GM12872 (cell line): ENCODE results near the gene IMMT.

Experiments
- TF ChIP-seq, protein P1 (sequence below): IDR thresholded peaks from 3 replicates; pipeline ENCODE4 v1.5.1; 2011; ENCODE audit warnings: low read depth, mild to moderate bottlenecking, low read length, moderate library complexity; ENCODE audit not compliant: insufficient read depth

The IMMT gene

DNA sequence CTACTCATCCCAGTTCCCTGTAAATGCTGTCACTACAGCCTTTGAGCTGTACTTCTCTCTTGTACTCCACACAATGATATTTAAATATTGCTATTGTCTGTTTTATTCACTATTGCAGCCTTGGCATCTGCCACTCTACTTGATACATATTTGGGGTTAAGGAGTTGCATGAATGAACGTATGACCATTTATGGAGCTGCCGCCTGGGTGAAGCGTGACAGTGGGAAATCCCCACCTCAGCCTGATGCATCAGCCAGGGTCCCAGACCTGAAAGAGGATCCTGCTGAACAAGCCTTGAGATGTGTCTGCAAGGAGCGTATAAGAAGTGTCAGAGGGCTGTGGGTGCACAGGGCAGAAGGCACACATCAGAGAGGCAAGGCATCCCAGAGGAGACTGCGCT lies 43.1 kb upstream of the IMMT start:
- TF ChIP-seq, protein P1, sequence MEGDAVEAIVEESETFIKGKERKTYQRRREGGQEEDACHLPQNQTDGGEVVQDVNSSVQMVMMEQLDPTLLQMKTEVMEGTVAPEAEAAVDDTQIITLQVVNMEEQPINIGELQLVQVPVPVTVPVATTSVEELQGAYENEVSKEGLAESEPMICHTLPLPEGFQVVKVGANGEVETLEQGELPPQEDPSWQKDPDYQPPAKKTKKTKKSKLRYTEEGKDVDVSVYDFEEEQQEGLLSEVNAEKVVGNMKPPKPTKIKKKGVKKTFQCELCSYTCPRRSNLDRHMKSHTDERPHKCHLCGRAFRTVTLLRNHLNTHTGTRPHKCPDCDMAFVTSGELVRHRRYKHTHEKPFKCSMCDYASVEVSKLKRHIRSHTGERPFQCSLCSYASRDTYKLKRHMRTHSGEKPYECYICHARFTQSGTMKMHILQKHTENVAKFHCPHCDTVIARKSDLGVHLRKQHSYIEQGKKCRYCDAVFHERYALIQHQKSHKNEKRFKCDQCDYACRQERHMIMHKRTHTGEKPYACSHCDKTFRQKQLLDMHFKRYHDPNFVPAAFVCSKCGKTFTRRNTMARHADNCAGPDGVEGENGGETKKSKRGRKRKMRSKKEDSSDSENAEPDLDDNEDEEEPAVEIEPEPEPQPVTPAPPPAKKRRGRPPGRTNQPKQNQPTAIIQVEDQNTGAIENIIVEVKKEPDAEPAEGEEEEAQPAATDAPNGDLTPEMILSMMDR: no peak

DNA sequence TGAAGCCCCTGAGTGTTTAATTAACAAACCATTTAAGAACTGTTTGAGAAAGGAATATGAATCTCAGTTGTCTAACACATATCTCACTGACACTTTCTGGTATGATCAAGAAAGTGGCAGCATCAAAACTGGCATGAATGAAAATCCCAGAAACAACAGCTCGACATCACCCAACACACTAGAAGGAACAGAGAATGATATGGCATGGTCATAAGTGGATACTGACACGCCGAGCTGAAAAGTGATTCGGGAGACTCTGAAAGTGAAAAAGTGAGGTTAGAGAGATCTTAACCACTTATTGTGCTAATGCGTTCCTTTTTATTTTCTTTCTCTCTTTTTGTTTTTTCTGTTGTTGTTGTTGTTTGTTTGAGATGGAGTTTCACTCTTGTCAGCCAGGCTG lies 41.9 kb upstream of the IMMT start:
- TF ChIP-seq, protein P1: no peak

DNA sequence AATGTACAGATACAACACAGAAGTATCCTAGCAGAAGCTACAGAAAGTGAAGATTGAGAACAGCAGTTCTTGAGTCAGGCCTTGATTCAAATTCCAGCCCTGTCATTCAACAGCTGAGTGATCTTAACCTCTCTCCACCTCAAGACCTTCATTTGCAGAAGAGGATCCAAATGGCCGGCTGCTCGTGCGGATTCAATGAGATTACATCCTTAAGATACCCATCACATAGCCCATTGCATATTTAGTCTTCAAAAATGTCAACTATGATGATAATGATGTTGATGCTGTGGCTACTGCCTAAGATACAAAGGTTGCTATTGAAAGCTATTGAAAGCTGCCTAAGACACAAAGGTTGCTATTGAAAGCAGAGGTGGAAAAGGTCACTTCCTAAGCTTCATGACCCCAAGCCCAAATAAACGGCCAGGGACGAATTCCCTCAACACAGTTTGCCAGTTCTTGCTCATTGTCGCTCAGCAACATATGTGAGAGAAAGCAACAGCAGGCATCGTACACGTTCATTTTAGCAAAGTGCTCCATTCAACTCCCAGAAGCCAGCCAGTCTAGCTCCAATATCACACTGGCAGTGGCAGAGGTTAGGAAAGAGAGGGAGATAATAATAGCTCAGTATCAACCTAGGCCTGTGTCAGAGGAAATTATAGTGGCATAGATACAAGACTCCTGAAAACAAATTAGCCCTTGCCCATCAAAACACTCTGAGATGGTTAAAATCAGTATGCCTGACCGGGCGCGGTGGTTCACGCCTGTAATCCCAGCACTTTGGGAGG lies 40.1 kb upstream of the IMMT start:
- TF ChIP-seq, protein P1: no peak

DNA sequence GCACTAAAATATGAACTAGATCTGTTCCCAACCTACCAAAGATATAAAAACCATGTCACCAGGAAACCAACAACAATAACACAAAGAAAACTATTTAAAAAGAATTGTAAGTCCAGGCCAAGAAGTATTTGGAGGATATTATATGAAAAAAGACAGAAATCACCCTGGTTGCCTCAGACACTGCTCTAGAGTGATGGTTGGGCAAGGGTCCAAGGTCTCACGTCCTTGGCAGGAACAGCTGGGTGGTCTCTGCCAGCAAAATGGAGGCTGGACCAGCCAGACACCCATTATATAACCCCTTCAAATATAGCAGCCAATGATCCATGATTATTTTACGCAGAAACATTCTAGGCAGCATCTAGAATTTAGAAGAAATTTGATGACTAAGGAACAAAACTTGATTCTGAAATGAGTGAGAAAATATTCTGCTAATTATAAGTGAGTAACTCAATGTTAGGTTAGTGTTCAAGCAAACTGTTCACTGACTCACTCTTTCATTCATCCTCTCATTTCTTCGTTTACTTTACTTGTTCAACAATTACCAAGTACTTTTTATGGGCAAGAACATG lies 39.4 kb upstream of the IMMT start:
- TF ChIP-seq, protein P1: no peak

DNA sequence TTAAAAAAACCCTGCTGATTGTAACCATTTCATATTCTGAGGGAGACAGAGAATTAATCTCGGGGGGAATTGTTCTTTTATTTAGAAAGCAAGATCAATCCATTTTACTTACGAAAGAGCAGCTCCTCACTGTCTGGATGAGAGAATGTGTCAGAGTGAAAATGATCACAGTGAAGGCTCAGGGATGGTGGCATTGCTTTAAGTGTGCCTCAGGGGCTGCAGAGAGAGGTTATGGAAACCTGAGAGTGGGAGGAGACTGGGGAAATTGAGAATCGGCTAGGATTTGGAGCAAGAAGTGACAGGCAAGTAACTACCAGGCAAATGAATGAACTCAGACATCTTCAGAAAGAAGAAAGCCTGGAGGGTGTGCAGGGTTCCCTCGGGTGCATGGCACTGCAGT lies 38.2 kb upstream of the IMMT start:
- TF ChIP-seq, protein P1: no peak

DNA sequence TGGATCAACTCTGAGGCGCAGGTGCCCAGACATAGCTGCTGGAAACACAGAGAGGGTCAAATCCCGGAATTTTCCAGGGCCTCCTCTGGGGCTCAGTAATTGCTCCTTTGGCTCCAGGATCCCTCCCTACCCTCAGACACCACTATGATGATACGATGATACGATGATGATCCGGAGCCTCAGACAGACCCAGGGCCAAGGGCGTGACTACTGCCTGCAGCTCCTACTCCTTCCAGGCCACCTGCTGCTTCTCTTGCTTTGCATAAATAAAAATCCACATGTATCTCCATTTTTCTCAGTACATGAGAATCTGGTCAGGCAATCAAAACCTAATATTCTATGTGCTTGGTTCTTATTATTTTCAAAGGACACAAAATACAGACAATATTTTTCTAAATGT lies 37.6 kb upstream of the IMMT start:
- TF ChIP-seq, protein P1: no peak

DNA sequence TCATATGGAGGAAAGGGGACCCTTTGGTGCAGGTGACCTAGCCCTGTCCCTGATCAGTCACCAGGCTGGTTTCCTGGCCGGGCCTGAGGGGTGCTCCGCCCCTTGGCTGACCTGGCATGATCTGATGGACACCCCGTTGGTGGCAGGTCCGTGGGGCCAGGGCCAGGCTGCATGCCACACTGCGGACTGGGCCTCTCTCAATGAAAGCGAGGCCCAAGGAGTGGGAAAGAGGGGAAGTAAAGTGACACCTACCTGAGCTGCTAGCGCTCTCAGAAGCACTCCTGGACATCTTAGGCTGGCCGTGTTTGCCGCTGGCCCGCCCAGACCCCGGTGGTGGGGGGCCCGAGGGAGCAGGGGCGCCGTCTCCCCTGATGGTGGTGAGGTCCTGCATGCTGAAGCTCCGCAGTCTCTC lies 37.1 kb upstream of the IMMT start:
- TF ChIP-seq, protein P1: no peak
